ENCODE results near the gene DNHD1.

Gene DNHD1

DNA sequence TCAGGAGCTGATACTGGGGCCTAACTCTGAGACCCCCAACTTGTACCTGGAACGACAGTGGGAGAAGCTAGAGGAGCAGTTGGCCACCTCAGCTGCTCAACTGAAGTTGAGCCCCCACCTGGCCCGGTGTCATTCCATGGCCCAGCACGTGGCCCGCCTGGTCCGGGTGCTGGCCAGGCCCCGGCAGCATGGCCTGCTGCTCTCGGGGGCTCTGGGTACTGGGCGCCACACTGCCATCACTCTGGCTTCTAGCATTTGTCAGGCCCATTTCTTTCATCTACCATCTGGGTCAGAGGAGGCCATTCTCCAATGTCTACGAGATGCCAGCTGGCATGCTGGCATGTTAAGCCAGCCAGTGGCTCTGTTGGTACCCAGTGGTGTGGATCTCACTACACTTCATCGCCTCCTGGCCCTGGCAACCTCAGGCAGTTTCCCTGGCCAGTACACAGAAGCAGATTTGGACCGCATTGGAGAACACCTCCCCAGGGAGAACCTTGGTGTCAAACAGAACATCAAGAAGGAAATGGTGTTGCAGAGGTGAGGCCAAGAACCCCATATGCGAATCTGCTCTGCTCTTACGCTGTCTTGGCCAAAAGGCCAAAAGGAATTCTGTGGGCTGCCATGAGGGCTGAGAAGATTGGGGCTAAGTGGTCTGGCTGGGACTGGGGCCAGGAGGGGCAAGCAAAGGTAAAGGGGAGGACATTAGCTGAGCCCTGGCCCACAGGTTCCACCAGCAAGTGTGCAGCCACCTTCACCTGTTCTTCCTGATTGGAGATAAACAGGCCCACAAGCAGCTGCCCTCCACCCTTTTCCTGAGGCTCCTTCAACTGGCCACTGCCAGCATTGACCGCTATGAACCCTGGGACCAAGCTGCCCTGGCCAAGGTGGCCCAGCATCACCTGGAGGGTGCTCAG is 60.9 kb downstream of the DNHD1 start:
- Histone ChIP-seq H3K79me2 (ENCODE audit: insufficient read depth, low read length) (no peaks in the 10 kb centered on the region), H3K27ac (ENCODE audit: low read depth, low read length) (no peak overlapping the region), H3K4me3 (ENCODE audit: insufficient read depth, low read length, poor library complexity, severe bottlenecking) (no peak overlapping the region), H4K20me1 (ENCODE audit: low read depth, low read length) (no peaks in the 10 kb centered on the region), H3K36me3 (ENCODE audit: low read length) (no peaks in the 10 kb centered on the region), H3K9me3 (ENCODE audit: insufficient read depth, low read length) (no peaks in the 10 kb centered on the region), H2AFZ (ENCODE audit: low read depth, low read length, severe bottlenecking) (no peak overlapping the region), H3K27me3 (ENCODE audit: low read length) (no peaks in the 10 kb centered on the region), H3K9ac (ENCODE audit: low read length) (no peak overlapping the region), H3K4me2 (ENCODE audit: low read depth, low read length, poor library complexity, severe bottlenecking) (no peak overlapping the region), H3K9me2 (replicated peaks; ENCODE audit: insufficient read depth, low read length) (no peaks in the 10 kb centered on the region), H3F3A (ENCODE audit: insufficient read depth) (no peaks in the 10 kb centered on the region)
- TF ChIP-seq EZH2phosphoT487 (conservative IDR thresholded peaks at IDR 0.05; ENCODE audit: low read length) = no peak
- TF ChIP-seq, protein P1, sequence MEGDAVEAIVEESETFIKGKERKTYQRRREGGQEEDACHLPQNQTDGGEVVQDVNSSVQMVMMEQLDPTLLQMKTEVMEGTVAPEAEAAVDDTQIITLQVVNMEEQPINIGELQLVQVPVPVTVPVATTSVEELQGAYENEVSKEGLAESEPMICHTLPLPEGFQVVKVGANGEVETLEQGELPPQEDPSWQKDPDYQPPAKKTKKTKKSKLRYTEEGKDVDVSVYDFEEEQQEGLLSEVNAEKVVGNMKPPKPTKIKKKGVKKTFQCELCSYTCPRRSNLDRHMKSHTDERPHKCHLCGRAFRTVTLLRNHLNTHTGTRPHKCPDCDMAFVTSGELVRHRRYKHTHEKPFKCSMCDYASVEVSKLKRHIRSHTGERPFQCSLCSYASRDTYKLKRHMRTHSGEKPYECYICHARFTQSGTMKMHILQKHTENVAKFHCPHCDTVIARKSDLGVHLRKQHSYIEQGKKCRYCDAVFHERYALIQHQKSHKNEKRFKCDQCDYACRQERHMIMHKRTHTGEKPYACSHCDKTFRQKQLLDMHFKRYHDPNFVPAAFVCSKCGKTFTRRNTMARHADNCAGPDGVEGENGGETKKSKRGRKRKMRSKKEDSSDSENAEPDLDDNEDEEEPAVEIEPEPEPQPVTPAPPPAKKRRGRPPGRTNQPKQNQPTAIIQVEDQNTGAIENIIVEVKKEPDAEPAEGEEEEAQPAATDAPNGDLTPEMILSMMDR (IDR thresholded peaks at IDR 0.05; ENCODE audit: insufficient read depth, low read length, poor library complexity, severe bottlenecking) = no peak

GRCh38 chr11:6559369-6559768 is 62.3 kb downstream of the DNHD1 start:
- H3K4me3 ChIP-seq (ENCODE audit: insufficient read depth, low read length, poor library complexity, severe bottlenecking) = no peak overlapping the region
- no peak overlapping the region for H2AFZ ChIP-seq (ENCODE audit: low read depth, low read length, severe bottlenecking)
- no peak overlapping the region for H3K9ac ChIP-seq (ENCODE audit: low read length)
- no peaks in the 10 kb centered on the region for H3K36me3 ChIP-seq (ENCODE audit: low read length)
- no peaks in the 10 kb centered on the region for H3K27me3 ChIP-seq (ENCODE audit: low read length)
- TF ChIP-seq, protein P1 (IDR thresholded peaks at IDR 0.05; ENCODE audit: insufficient read depth, low read length, poor library complexity, severe bottlenecking) = no peak
- no peak for TF ChIP-seq EZH2phosphoT487 (conservative IDR thresholded peaks at IDR 0.05; ENCODE audit: low read length)
- no peaks in the 10 kb centered on the region for H3K9me2 ChIP-seq (replicated peaks; ENCODE audit: insufficient read depth, low read length)
- no peak overlapping the region for H3K27ac ChIP-seq (ENCODE audit: low read depth, low read length)
- no peaks in the 10 kb centered on the region for H3K79me2 ChIP-seq (ENCODE audit: insufficient read depth, low read length)
- no peaks in the 10 kb centered on the region for H3F3A ChIP-seq (ENCODE audit: insufficient read depth)
- H4K20me1 ChIP-seq (ENCODE audit: low read depth, low read length) = no peaks in the 10 kb centered on the region
- no peak overlapping the region for H3K4me2 ChIP-seq (ENCODE audit: low read depth, low read length, poor library complexity, severe bottlenecking)
- no peaks in the 10 kb centered on the region for H3K9me3 ChIP-seq (ENCODE audit: insufficient read depth, low read length)

DNA sequence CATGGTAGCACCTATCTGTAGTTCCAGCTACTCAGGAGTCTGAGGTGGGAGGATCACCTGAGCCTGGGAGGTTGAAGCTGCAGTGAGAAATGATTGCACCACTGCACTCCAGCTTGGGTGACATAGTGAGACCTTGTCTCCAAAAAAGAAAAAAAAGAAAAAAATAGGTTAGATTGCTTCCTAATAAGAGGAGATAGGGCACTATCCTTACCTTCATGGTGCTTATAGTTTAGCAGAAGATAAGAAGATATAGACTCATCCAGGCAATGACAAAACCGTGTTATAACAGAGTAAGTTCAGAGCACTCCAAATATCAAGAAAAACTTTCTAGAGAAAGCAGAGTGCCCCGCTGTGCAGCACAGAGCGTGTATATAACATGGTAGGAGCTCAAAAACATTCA is 64.2 kb downstream of the DNHD1 start:
- no peak overlapping the region for H3K9ac ChIP-seq (ENCODE audit: low read length)
- H3K9me3 ChIP-seq (ENCODE audit: insufficient read depth, low read length) = no peaks in the 10 kb centered on the region
- no peak overlapping the region for H3K4me2 ChIP-seq (ENCODE audit: low read depth, low read length, poor library complexity, severe bottlenecking)
- no peak for TF ChIP-seq EZH2phosphoT487 (conservative IDR thresholded peaks at IDR 0.05; ENCODE audit: low read length)
- TF ChIP-seq, protein P1 (IDR thresholded peaks at IDR 0.05; ENCODE audit: insufficient read depth, low read length, poor library complexity, severe bottlenecking) = no peak
- no peaks in the 10 kb centered on the region for H3K9me2 ChIP-seq (replicated peaks; ENCODE audit: insufficient read depth, low read length)
- no peaks in the 10 kb centered on the region for H3K27me3 ChIP-seq (ENCODE audit: low read length)
- H3F3A ChIP-seq (ENCODE audit: insufficient read depth) = no peaks in the 10 kb centered on the region
- no peaks in the 10 kb centered on the region for H3K79me2 ChIP-seq (ENCODE audit: insufficient read depth, low read length)
- no peak overlapping the region for H3K27ac ChIP-seq (ENCODE audit: low read depth, low read length)
- no peak overlapping the region for H2AFZ ChIP-seq (ENCODE audit: low read depth, low read length, severe bottlenecking)
- no peaks in the 10 kb centered on the region for H3K36me3 ChIP-seq (ENCODE audit: low read length)
- H4K20me1 ChIP-seq (ENCODE audit: low read depth, low read length) = no peaks in the 10 kb centered on the region
- H3K4me3 ChIP-seq (ENCODE audit: insufficient read depth, low read length, poor library complexity, severe bottlenecking) = no peak overlapping the region

Measured in SU-DHL-6 (cell line).